GM12891 (cell line): ENCODE measurements around the gene MRAP.
"Not testable (repeated sequence)": the region's sequence is repeated elsewhere in the genome, so short reads cannot be mapped to it uniquely, and the experiment has no call there.

Experiments used
- DNase-seq: peaks from one replicate; pipeline ENCODE4 v3.0.0; 2011; ENCODE audit warnings: low spot score; ENCODE audit not compliant: insufficient read length
- FAIRE-seq: peaks from 2 replicates; lab custom pipeline; 2011; peaks lifted over from hg19 to GRCh38; lab: Jason Lieb, UNC
- PAX5 ChIP-seq: IDR thresholded peaks from 2 replicates; pipeline ENCODE4 v1.6.1; 2011; ENCODE audit warnings: low read length, moderate library complexity, mild to moderate bottlenecking; ENCODE audit not compliant: insufficient read depth, severe bottlenecking
- POLR2A ChIP-seq: IDR thresholded peaks from 2 replicates; pipeline ENCODE4 v1.6.1; 2011; ENCODE audit warnings: low read depth, low read length, control low read depth
- POLR2AphosphoS5 ChIP-seq: IDR thresholded peaks from 2 replicates; pipeline ENCODE4 v1.6.1; 2011; ENCODE audit warnings: low read depth, low read length, control low read depth
- POU2F2 ChIP-seq: IDR thresholded peaks from 2 replicates; pipeline ENCODE4 v1.6.1; 2011; ENCODE audit warnings: low read depth, mild to moderate bottlenecking, control low read depth, low read length, moderate library complexity
- SPI1 ChIP-seq: IDR thresholded peaks from 2 replicates; pipeline ENCODE4 v1.6.1; 2011; ENCODE audit warnings: low read depth, low read length, control low read depth
- TAF1 ChIP-seq: IDR thresholded peaks from 2 replicates; pipeline ENCODE4 v1.6.1; 2011; ENCODE audit warnings: low read depth, low read length, control low read depth

MRAP gene

GRCh38 chr21:32298148-32298559, 501 bp upstream of the MRAP start:
- FAIRE-seq = no peak
- no peak for DNase-seq
- TF ChIP-seq PAX5 = no peak
- TF ChIP-seq POU2F2 = no peak
- no peak for TF ChIP-seq SPI1
- no peak for TF ChIP-seq TAF1
- TF ChIP-seq POLR2A = no peak
- TF ChIP-seq POLR2AphosphoS5 = no peak

GRCh38 chr21:32299695-32300094, 1.0 kb downstream of the MRAP start:
- DNase-seq (no peak), FAIRE-seq (no peak)
- TF ChIP-seq TAF1 (no peak), SPI1 (no peak), POLR2A (no peak), POLR2AphosphoS5 (no peak), POU2F2 (no peak), PAX5 (no peak)

GRCh38 chr21:32300117-32300681, 1.5 kb downstream of the MRAP start:
- peak; percentile 62 for FAIRE-seq
- no peak for DNase-seq
- TF ChIP-seq SPI1 = no peak

GRCh38 chr21:32301596-32301995, 2.9 kb downstream of the MRAP start:
- no peak for FAIRE-seq
- no peak for DNase-seq
- TF ChIP-seq SPI1 (no peak), POLR2A (no peak), TAF1 (no peak), POLR2AphosphoS5 (no peak), PAX5 (no peak), POU2F2 (no peak)

- FAIRE-seq = no peak
- no peak for DNase-seq
- no peak for TF ChIP-seq POU2F2
- no peak for TF ChIP-seq SPI1
- no peak for TF ChIP-seq PAX5
- no peak for TF ChIP-seq TAF1
- TF ChIP-seq POLR2AphosphoS5 = no peak
Measured at GRCh38 chr21:32302560-32302959, 3.9 kb downstream of the MRAP start.

- DNase-seq (no peak), FAIRE-seq (no peak)
- TF ChIP-seq TAF1 (no peak), POLR2AphosphoS5 (no peak), SPI1 (no peak), POU2F2 (no peak), PAX5 (no peak), POLR2A (no peak)
Measured at GRCh38 chr21:32303385-32303784, 4.7 kb downstream of the MRAP start.

- no peak for TF ChIP-seq POU2F2
- no peak for TF ChIP-seq TAF1
- DNase-seq (no peak), FAIRE-seq (no peak)
Measured at GRCh38 chr21:32304998-32305397, 6.3 kb downstream of the MRAP start.

- no peak for FAIRE-seq
- no peak for DNase-seq
- TF ChIP-seq SPI1 = no peak
- no peak for TF ChIP-seq POU2F2
- no peak for TF ChIP-seq POLR2AphosphoS5
Measured at GRCh38 chr21:32306021-32306780, 7.5 kb downstream of the MRAP start.

- TF ChIP-seq PAX5 = no peak
- no peak for TF ChIP-seq TAF1
- no peak for TF ChIP-seq POLR2A
- TF ChIP-seq POLR2AphosphoS5 = no peak
- TF ChIP-seq SPI1 = no peak
- TF ChIP-seq POU2F2 = no peak
- FAIRE-seq (no peak), DNase-seq (no peak)
Measured at GRCh38 chr21:32307706-32308105, 9.1 kb downstream of the MRAP start.

- TF ChIP-seq POU2F2 = no peak
- no peak for TF ChIP-seq SPI1
- no peak for TF ChIP-seq POLR2A
- no peak for TF ChIP-seq POLR2AphosphoS5
- TF ChIP-seq TAF1 = no peak
- TF ChIP-seq PAX5 = no peak
- no peak for FAIRE-seq
- DNase-seq = no peak
Measured at GRCh38 chr21:32308696-32309095, 10.0 kb downstream of the MRAP start.

- no peak for FAIRE-seq
Measured at GRCh38 chr21:32309906-32310460, 11.3 kb downstream of the MRAP start.

GRCh38 chr21:32310976-32311375, 12.3 kb downstream of the MRAP start:
- FAIRE-seq, DNase-seq: not testable (repeated sequence)

More at GRCh38 chr21:32309906-32310460, 11.3 kb downstream of the MRAP start:
- no peak for TF ChIP-seq TAF1
- TF ChIP-seq POLR2A = no peak
- TF ChIP-seq POLR2AphosphoS5 = no peak
- TF ChIP-seq POU2F2 = no peak
- TF ChIP-seq SPI1 = no peak
- TF ChIP-seq PAX5 = no peak
- DNase-seq = no peak
